Small intestine (tissue), 7 donors: ENCODE measurements around the gene GMPR2. TPM values are rescaled to one million over a fixed set of nuclear protein-coding genes. Genes with fewer than 3 reads are reported as not detected.

Source experiments
- DNase-seq, 2 donors: peaks; one replicate each; pipeline versions ENCODE4 v3.0.0 to v3.0.0-alpha.2; 2013
- FAIRE-seq: peaks from 2 replicates; lab custom pipeline; 2012; peaks lifted over from hg19 to GRCh38; lab: Jason Lieb, UNC
- H3K27ac ChIP-seq, 3 donors: one replicate each; pipeline ENCODE4 v1.5.1; 2013; ENCODE audit warnings: low read length in 2 of 3, mild to moderate bottlenecking in 2 of 3, control low read depth in 1 of 3, inconsistent platforms in 1 of 3, low read depth in 1 of 3, moderate library complexity in 1 of 3
- H3K27me3 ChIP-seq, 3 donors: one replicate each; pipeline ENCODE4 v1.6.1; 2013; ENCODE audit warnings: low read length in 3 of 3, inconsistent platforms in 1 of 3; ENCODE audit not compliant: control insufficient read depth in 3 of 3, insufficient read depth in 3 of 3
- H3K36me3 ChIP-seq, 3 donors: one replicate each; pipeline ENCODE4 v1.6.1; 2013; ENCODE audit warnings: low read length in 3 of 3, inconsistent platforms in 1 of 3, low read depth in 1 of 3, mild to moderate bottlenecking in 1 of 3, moderate library complexity in 1 of 3; ENCODE audit not compliant: control insufficient read depth in 3 of 3, insufficient read depth in 2 of 3
- H3K4me1 ChIP-seq, 3 donors: one replicate each; pipeline ENCODE4 v1.6.1; 2013; ENCODE audit warnings: low read length in 2 of 3, inconsistent platforms in 1 of 3, low read depth in 1 of 3, mild to moderate bottlenecking in 1 of 3, moderate library complexity in 1 of 3; ENCODE audit not compliant: control insufficient read depth in 3 of 3, insufficient read depth in 2 of 3
- H3K4me3 ChIP-seq, 3 donors: one replicate each; pipeline ENCODE4 v1.5.1; 2013; ENCODE audit warnings: low read length in 3 of 3, control low read depth in 1 of 3, inconsistent platforms in 1 of 3, low read depth in 1 of 3, mild to moderate bottlenecking in 1 of 3, moderate library complexity in 1 of 3
- H3K9me3 ChIP-seq, 2 donors: one replicate each; pipeline ENCODE4 v1.6.1; 2013; ENCODE audit warnings: low read depth in 1 of 2, low read length in 1 of 2; ENCODE audit not compliant: control insufficient read depth in 2 of 2, insufficient read depth in 1 of 2
- WGBS, 3 donors: extraction: QIAGEN DNeasy Blood & Tissue Kit; methylation state at CpG; one replicate each; pipeline ENCODE4 v1.1.7; 2013; 5-methylcytosine and 5-hydroxymethylcytosine counted together
- polyA plus RNA-seq, 4 donors: library from polyadenylated mRNA; stranded (reverse) in 3 of 4; unstranded in 1 of 4; fragments of 200-250 nt in 3 of 4; fragments of 120-200 nt in 1 of 4; gene quantifications; one replicate each; pipeline versions ENCODE4 v1.2.1 to v1.2.3, GENCODE V29; 2013
- donor health status: healthy with polysubstance abuse.
- donor health status: control.
- donor health status: control.
- donor health status: Bipolar disorder and iron deficiency.
- donor health status: healthy.

The GMPR2 gene
- polyA plus RNA-seq, 4 donors: 57.4 to 94.1 (median 76.0) TPM

- 0 to 60% (median 5%) methylated on average over 1 of the region's 1 CpG for WGBS, 3 donors
- H3K4me3 ChIP-seq: no peak overlapping the region
- peaks cover 0 to 24% (median 0%) of the 10 kb centered on the region in 3 donors for H3K36me3 ChIP-seq
- no peak for FAIRE-seq
- H3K27ac ChIP-seq: no peak overlapping the region
- no peaks in the 10 kb centered on the region for H3K27me3 ChIP-seq
- H3K4me1 ChIP-seq: peaks cover 2 to 11% (median 9%) of the 10 kb centered on the region in 3 donors
- DNase-seq: no peak
- no peaks in the 10 kb centered on the region for H3K9me3 ChIP-seq
Observed at GRCh38 chr14:24228902-24229301, 3.8 kb upstream of the GMPR2 start.

DNA sequence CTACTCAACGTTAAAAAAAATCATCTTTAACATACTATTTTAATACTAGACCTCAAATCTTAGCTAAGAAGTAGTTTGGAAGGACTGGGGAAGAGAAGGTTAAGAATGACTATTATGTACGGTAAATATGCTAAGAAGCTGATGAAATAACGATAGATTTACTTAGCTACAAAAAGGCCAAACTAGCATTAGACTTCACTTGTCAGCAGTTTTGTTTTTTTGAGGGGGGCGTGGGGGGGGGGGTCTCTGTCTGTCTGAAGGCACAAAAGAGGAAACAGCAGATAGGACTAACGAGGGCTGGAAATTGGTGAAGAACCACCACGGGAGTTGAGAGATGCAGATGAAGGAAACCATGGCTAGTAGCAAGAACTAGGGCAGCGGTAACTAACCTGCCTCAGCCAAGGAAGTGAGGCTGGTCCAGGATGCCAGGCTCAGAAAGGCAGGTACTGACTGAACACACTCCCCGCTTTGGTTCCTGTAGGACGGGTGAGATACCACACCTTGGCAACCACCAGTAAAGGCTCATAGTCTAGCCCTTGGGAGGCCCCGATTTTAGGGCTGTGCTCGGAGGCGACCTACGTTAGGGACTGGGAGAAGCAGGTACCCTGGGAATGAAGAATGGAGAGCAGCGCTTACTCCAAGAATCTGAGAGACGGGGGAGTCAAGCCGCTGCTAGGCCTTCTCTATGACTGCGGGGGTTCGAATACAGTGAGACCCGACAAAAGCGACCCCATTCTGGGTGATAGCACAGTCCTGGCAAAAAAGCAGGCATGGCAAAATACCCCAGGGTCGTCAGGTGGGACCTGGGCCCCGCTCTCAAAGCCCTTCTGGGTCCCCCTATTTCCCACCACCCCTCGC lies 1.2 kb upstream of the GMPR2 start:
- FAIRE-seq: no peak
- Histone ChIP-seq H3K4me3 (peak overlapping the region; percentile 57 to 81 (median 63)), H3K27ac (peak overlapping the region; percentile 58 to 93 (median 89)), H3K27me3 (no peaks in the 10 kb centered on the region), H3K36me3 (peaks cover 0 to 23% (median 0%) of the 10 kb centered on the region in 3 donors), H3K9me3 (no peaks in the 10 kb centered on the region), H3K4me1 (peaks cover 2 to 11% (median 9%) of the 10 kb centered on the region in 3 donors)
- 9 to 12% (median 10%) methylated on average over 23 of the region's 23 CpGs for WGBS, 3 donors
- DNase-seq: peak in 1 of 2 donors; percentile 43

DNA sequence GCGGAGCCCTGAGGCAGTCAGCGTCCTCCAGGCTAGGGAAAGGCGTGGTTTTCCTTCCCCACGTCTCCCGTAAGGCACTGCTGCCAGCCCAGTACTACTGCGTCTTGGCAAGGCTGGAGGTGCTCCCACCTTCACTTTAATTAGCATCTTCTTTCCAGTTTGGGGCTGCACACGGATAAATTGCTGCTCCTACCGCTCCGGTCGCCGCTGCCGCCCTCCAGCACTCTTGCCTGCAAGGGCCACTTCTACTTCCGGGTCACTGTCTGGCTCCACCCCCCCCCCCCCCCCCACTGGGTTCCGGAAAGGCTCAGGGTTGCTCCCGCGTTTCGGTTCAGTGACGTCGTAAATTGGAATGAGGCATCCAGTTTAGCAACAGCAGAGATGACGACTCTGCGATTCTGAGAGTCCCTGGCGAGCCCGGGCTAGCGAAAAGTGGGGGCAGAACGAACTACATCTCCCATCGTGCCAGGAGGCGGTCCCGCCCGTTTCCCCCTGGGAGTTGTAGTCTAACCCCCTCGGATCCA lies 546 bp upstream of the GMPR2 start, which contains the start of gene NEDD8:
NEDD8 (minus strand) TSS at position 247 of the 524 bp plus-strand sequence; CDS start at position 147, 100 bp downstream.
- Histone ChIP-seq H3K27me3 (no peaks in the 10 kb centered on the region), H3K27ac (peak within 1 kb of the TSS; percentile 74 to 93 (median 89)), H3K4me3 (peak within 1 kb of the TSS; percentile 57 to 81 (median 63)), H3K9me3 (no peaks in the 10 kb centered on the region), H3K36me3 (peaks cover 4 to 29% (median 4%) of the 10 kb centered on the region in 3 donors), H3K4me1 (peaks cover 2 to 11% (median 9%) of the 10 kb centered on the region in 3 donors)
- 0 to 1% (median 1%) methylated on average over 28 to 30 of the region's 30 CpGs for WGBS, 3 donors
- DNase-seq: peak; percentile 94 to 97
- no peak for FAIRE-seq

- peak overlapping the region in 1 of 3 donors; percentile 93 for H3K27ac ChIP-seq
- WGBS, 3 donors: 25 to 47% (median 34%) methylated on average over 2 of the region's 2 CpGs
Observed at GRCh38 chr14:24233538-24233866, 773 bp downstream of the GMPR2 start.

DNA sequence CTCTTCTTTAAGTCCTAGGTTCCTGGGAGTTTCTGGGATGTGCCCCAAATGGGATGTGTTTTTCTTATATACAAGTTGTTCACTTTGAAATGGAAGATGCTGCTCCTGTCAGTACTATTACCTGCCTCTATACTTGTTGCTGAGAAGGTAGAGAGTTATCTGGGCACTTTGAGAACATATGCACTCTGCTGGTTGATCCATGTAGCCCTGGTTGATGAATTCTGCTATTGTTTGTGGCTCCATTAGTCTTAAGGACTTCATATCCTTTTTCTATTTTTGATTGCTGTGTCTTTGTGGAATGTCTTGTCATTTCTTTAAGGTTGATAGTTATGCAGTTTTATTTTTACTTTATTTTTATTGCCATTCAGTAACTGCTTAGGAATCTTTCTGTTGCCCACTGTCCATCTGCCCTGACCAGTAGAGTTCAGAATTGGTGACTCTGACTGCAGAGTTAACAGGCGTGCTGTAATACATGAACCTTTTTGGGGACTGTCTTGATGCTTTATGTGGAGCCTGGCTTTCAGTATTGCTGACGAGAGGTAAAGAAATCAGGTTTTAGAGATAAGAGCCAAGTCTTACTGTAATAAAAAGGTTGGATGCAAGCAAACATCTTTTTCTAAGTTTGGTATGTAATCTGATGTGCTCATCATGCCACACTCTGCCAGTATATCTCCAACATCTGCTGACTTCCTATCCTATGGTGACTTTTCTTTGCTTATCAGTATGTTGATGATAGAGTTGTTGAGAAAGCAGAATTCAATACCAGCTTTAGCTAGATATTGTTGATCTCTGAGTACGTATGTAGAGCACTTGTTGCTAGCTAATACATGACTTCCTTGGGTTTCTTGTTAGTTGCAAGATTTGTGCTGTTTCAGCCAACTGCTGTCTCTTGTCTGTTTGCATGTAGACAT lies 1.6 kb downstream of the GMPR2 start:
- H3K27ac ChIP-seq: no peak overlapping the region
- DNase-seq (no peak), FAIRE-seq (no peak)
- H3K9me3 ChIP-seq: no peaks in the 10 kb centered on the region
- no peak overlapping the region for H3K4me3 ChIP-seq
- peaks cover 2 to 11% (median 9%) of the 10 kb centered on the region in 3 donors for H3K4me1 ChIP-seq
- no peaks in the 10 kb centered on the region for H3K27me3 ChIP-seq
- peaks cover 12 to 39% (median 17%) of the 10 kb centered on the region in 3 donors for H3K36me3 ChIP-seq
- 82 to 88% (median 86%) methylated on average over 3 of the region's 3 CpGs for WGBS, 3 donors

More at GRCh38 chr14:24233538-24233866, 773 bp downstream of the GMPR2 start:
- H3K36me3 ChIP-seq: peaks cover 9 to 33% (median 13%) of the 10 kb centered on the region in 3 donors
- FAIRE-seq (no peak), DNase-seq (no peak)
- H3K4me1 ChIP-seq: peaks cover 2 to 11% (median 9%) of the 10 kb centered on the region in 3 donors
- H3K27me3 ChIP-seq: no peaks in the 10 kb centered on the region
- H3K9me3 ChIP-seq: no peaks in the 10 kb centered on the region
- H3K4me3 ChIP-seq: peak overlapping the region in 2 of 3 donors; percentile 57 to 81

- 90 to 95% (median 93%) methylated on average over 5 of the region's 5 CpGs for WGBS, 3 donors
- FAIRE-seq: no peak
- DNase-seq: no peak
- no peaks in the 10 kb centered on the region for H3K27me3 ChIP-seq
- no peaks in the 10 kb centered on the region for H3K9me3 ChIP-seq
- peaks cover 0 to 21% (median 20%) of the 10 kb centered on the region in 3 donors for H3K4me1 ChIP-seq
- H3K27ac ChIP-seq: no peak overlapping the region
- no peak overlapping the region for H3K4me3 ChIP-seq
- H3K36me3 ChIP-seq: peaks cover 15 to 41% (median 25%) of the 10 kb centered on the region in 3 donors
Observed at GRCh38 chr14:24235804-24236688, 3.3 kb downstream of the GMPR2 start.

DNA sequence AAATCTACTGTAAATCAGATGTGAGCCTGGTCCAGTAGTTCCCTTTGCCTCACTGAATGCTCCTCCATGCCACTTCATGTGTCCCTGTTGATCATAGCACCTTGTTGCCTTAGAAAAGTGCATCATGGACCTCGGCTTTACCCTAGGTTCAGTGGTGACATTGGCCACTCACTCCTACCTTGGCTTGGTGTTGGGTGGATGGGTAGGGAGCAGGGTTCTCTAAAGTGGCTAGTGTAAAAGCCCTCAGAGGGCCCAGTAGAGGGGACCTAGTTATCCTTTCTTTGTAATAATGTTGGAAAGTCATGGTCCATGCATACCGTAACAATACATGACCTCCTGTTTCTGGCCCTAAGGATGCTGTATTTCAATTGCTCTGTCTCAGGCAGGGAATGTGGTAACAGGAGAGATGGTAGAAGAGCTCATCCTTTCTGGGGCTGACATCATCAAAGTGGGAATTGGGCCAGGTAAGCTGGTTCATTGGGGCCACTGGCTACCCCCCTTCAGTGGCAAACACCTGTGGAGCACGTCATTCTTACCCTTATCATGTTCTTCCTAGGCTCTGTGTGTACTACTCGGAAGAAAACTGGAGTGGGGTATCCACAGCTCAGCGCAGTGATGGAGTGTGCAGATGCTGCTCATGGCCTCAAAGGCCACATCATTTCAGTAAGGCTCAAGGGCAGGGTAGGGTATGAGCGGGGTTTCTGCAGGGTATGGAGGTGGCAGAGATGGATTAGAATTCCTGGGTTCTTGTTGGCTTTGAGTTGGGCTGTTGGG lies 4.1 kb downstream of the GMPR2 start:
- WGBS, 3 donors: 93 to 96% (median 95%) methylated on average over 6 of the region's 6 CpGs
- Histone ChIP-seq H3K4me3 (no peak overlapping the region), H3K27ac (no peak overlapping the region), H3K4me1 (peaks cover 0 to 29% (median 19%) of the 10 kb centered on the region in 3 donors), H3K36me3 (peaks cover 15 to 49% (median 25%) of the 10 kb centered on the region in 3 donors), H3K27me3 (no peaks in the 10 kb centered on the region), H3K9me3 (no peaks in the 10 kb centered on the region)
- no peak for DNase-seq
- no peak for FAIRE-seq
